EH (cell line): ENCODE results near the gene GOLGA6L4.
"Not testable (repeated sequence)": the region's sequence is repeated elsewhere in the genome, so short reads cannot be mapped to it uniquely, and the experiment has no call there.

Experiments used
- DNase-seq: peaks from one replicate; pipeline ENCODE4 v3.0.0-alpha.2; 2015; ENCODE audit warnings: low read depth

The GOLGA6L4 gene, protein sequence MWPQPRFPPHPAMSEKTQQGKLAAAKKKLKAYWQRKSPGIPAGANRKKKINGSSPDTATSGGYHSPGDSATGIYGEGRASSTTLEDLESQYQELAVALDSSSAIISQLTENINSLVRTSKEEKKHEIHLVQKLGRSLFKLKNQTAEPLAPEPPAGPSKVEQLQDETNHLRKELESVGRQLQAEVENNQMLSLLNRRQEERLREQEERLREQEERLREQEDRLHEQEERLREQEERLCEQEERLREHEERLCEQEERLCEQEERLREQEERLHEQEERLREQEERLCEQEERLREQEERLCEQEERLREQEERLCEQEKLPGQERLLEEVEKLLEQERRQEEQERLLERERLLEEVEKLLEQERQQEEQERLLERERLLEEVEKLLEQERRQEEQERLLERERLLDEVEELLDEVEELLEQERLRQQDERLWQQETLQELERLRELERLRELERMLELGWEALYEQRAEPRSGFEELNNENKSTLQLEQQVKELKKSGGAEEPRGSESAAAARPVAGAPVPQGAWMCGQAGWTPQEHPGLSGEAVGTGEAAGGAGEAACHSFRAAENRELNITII

DNA sequence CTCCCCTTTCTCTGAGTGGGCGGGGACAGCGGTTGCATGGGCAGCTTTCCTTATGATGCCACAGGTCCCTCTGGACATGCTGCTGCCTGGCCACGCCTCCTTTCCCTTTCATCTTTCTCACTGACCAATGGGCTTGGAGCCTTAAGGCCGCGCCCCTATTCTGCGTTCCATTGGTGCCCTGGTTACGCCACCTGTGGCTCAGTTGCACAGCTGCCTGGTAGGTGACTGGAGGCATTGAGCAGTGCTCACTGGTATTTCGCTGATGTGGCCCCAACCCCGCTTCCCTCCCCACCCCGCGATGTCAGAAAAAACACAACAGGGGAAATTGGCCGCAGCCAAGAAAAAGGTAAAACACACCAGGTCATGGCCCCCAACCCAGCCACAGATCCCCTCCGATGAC, at the start of gene GOLGA6L4:
Gene GOLGA6L4, plus strand, starts transcription at position 201 of the 400 bp plus-strand sequence. Its CDS starts 62 bp downstream, at position 263.
- DNase-seq: not testable (repeated sequence)

DNA sequence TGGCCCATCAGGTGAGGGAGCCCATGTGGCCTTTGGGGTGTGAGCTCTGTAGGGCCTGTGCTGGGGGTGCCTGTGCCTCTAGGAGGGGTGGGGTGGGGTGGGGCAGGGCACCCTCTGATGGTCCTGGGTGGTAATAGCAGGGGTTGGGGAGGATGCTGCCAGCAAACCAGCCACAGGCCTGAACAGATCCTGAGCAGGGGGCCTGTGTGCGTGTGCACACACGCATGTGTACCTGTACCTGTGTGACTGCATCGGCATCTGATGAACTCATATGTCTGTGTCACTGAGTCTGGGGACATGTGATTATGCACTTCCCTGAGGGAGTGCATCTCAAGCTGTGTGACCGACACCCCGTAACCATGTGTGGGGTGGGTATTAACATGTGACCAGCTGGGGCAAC, 42.6 kb upstream of the GOLGA6L4 start:
- DNase-seq: not testable (repeated sequence)

DNA sequence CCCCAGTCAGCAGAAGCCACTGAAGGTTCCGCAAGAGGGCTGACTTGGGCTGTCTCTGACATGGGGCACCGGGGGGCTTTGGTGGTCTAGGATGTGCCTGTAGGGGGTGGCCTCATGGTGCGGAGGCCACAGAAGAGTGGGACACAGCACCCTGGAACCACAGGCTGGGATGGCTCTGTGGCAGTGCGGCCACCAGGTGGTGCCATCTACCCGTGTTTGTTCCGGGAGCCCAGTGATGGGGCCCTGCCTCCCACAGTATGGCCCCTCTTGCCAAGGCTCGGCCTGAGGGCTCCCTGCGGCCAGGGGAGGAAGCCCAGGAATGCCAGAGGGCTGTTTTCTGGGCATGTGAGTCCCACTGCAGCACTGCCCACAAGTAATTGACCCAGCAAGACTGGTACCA, 40.0 kb upstream of the GOLGA6L4 start:
- not testable (repeated sequence) for DNase-seq

DNA sequence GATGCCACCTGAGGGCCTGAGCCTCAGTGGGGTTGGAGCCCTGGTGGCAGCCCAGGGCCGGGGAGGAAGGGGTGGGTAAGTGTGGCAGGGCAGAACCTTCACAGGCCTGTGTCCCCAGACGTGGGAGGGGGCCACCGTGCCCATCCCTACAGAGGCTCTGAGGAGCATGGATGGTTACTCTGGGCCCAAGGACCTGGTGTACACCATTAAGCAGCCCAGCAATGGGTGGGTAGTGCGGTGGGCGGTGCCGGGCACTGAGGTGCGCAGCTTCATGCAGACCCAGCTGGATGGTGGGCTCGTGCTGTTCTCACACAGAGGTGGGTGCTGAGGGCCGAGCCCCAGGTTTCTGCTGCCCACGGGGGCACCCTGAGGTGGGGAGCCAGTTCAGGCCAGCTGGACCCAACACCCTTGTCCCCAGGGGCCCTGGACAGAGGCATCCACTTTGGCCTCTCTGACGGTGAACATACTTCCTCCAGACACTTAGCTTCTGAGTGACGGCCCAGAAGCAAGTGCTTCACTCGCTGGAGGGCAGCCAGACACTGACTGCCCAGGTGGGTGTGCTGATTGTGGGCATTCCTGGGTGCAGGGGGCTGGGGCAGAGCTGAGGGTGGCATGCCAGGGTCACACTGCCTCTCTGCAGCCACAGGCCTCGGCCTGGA, 38.9 kb upstream of the GOLGA6L4 start:
- not testable (repeated sequence) for DNase-seq

DNA sequence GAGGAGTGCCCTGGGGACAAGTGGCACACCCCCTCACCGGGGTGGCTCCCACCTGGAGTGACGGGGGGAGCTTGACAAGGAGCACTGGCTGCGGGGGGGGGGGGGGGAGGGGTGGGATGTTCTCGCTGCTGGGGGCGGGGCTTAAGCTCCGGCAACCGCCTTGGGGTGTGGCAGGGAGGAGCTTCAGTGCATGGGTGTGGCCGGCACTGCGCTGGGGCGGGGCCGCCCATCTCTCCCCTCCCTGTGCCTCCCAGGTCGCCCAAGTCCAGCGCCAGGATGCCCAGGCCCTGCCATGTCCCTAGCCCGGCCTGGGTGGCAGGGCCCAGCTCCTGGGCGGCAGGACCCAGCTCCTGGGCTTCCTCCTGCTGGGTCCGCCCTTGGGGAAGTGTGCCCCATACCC, 35.7 kb upstream of the GOLGA6L4 start:
- not testable (repeated sequence) for DNase-seq

DNA sequence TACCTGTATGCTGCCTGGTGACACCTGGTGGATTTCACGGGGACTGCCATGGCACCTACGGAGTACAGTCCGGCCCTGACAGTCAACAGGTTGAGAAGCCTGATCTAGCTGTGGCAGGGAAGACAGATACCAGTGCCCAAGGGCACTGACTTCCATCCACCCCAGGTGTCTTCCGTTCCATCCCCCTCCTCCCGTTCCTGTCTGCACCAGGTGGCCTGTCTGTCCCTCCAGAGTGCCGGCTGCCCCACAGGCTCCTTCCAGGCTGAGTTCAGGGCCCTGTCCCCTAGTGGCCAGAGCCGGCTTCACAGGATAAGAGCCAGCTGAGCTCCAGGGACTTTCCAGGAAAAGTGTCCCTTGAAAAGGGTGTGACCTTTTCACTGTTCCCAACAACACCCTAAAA, 10.9 kb downstream of the GOLGA6L4 start:
- DNase-seq: not testable (repeated sequence)
